SK-N-MC (cell line): ENCODE measurements around the gene ATXN7.

Source experiments
- EZH2 ChIP-seq: fragments of 200-600 bp; sonication (generic); IDR thresholded peaks from one replicate; pipeline ENCODE4 v1.6.1; 2017; ENCODE audit warnings: antibody characterized with exemption
- POLR2AphosphoS5 ChIP-seq: IDR thresholded peaks from 2 replicates; pipeline ENCODE4 v1.6.1; 2012; ENCODE audit warnings: mild to moderate bottlenecking, low read depth, low read length, borderline replicate concordance

GRCh38 chr3:63863150-63864007, at the start of gene ATXN7, which contains the start of gene THOC7:
- TF ChIP-seq POLR2AphosphoS5 (no peak), EZH2 (no peak)
